GM20431 (cell line): ENCODE data around the gene GPR107.

Source experiments
- in situ Hi-C: fragments of 300-500 bp; cut with MseI, MboI; formaldehyde crosslinking; loops from one replicate; pipeline ENCODE4 v1.15.0; 2020; ENCODE audit warnings: low sequenced_read_pairs; ENCODE audit not compliant: unreplicated experiment

Gene GPR107

GRCh38 chr9:130175355-130175754, 121.6 kb downstream of the GPR107 start:
- in situ Hi-C loops, result no loop called here

DNA sequence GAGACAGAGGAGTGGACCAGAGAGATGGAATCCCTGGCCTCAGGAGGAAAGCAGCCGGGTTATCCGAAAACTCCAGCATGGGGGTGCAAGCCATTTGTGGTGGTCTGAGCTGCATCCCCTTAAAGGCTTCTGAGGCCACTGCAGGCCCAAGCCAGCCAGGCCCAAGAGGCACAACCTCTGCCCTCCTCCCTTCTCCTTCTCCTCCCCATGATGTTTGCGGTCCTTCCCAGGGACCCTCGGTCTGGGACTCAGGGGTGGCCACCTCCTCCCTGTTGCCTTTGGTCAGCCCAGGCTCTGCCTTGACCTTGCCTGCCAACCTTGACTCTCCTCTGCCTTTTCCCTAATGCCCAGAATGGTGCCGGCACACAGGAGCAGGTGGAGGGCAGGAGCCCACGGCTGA, 123.1 kb downstream of the GPR107 start:
- in situ Hi-C loops, result no loop called here

- in situ Hi-C loops, result no loop called here
Measured at GRCh38 chr9:130177898-130178805, 124.4 kb downstream of the GPR107 start.

DNA sequence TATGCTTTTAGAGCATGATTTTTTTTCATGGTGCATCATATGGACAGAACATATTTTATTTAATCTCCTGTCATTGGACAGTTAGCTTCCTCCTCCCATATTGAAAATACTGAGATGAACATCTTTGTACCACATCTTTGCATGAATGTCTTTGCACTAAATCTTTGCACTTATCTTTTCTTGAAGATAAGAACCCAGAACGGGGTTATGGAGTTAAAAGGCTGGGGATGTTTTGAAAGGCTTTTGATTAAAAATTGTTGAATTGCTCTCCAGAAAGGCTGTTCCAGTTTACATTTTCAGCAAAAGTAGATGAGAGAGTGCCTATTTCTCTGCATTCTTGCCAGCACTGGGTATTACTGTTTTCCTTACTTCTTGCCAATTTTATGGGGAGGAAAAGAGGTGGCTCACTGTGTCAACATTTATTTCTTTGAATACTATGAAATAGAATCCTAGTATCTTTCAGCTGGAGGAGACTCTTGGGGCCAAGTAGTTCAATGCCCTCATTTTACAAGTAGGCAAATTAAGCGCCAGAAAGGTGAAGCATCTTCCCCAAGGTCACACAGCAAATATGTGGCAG, 125.7 kb downstream of the GPR107 start:
- in situ Hi-C loops, result no loop called here

DNA sequence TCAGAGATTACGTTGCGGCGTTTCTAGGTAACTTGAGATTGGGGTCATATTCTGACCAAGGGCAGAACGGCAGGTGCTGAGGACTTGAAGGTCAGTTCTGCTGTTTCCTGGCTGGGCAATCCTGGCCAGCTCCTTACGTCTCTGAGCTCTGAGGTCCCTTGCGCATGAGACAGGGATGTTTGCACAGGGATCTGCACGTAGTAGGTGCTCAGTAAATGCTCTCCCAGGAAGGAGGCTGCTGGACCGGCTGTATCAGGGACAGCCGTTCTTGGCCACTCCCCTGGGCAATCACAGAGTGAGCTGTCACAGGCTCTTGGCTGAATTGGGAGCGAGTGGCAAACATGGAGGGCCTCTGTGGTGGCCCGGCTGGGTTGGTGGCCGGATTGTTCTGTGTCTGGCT, 126.8 kb downstream of the GPR107 start:
- in situ Hi-C loops, result no loop called here

DNA sequence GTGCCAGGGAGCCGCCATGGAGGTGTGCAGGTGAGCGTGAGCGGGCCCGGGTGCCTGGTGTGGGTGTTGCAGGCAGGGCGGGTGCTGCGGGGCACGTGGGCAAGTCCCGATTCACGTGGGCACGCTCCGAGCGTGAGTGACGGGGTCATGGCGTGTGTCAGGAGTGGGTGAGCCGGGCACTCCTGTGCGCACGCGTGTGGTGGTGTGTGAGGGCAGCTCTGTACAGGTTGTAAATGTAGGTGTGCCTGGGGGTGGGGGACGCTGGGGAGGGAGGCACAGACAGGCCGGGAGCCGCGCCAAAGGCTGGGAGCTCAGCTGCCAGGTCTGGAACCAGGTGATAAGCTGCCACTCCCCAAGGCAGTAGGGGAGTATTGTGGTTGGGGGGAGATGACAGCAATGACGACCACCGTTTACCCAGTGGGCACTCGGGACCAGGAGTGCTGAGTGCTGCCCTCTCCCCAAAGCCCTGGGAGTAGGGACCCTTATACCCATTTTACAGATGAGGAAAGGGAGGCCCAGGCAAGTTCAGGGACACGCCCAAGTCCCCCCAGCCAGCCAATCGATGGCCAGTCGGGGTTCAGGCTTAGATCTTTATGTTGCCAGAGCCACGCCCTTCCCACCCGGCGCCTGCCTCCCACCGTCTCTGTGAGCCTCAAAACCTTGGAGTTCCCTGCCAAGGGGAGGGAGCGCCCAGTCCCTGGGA, 128.1 kb downstream of the GPR107 start:
- in situ Hi-C loops, result no loop called here

- in situ Hi-C loops, result no loop called here
Measured at GRCh38 chr9:130182381-130182909, 128.7 kb downstream of the GPR107 start.

DNA sequence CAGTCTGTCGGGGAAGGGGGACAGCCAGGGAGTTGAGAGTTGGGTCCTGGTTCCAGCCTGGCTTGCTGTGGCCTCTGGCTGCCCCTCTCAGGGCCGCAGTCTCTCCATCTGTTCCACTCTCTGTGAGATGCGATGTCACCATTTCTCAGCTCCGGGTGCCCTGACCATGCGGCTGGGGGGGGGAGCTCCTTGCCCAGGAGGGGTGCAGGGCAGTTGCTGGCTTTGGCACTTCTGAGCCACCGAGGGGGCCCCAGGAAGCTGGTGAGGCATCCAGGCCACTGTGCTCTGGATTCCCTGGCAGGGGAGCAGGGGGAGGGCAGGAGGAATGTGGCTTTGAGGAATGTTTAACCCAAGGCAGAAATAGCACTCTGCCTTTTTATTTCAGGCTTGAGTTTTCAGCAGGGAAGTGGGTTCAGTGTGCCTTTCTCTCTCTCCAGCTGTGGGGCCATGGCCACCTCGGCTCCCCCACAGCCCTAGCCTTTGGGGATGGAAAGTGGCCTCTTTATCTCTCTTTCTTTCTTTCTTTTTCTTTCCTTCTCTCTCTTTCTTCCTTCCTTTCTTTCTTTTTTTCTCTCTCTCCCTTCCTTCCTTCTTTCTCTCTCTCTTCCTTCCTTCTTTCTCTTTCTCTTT, 129.5 kb downstream of the GPR107 start:
- in situ Hi-C loops, result no loop called here

DNA sequence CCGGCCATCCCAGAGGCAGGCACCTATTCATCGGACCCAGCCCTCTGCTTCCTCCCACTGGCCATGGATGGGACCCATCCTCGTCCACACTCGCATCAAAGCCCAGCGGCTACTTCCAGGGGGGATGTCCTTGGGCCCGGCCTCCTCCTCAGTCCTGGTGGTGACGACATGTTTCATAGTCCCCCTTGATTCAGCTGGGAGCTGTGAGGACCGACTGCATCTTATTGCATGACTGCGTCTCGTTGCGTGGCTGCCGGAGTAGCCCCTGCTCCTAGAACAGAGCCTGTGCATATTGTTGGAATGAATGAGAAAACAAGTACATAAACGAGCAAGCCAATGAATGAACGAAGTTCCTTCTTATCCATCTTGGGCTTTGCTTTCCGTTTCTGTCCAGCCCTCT, 131.3 kb downstream of the GPR107 start:
- in situ Hi-C loops, result no loop called here

DNA sequence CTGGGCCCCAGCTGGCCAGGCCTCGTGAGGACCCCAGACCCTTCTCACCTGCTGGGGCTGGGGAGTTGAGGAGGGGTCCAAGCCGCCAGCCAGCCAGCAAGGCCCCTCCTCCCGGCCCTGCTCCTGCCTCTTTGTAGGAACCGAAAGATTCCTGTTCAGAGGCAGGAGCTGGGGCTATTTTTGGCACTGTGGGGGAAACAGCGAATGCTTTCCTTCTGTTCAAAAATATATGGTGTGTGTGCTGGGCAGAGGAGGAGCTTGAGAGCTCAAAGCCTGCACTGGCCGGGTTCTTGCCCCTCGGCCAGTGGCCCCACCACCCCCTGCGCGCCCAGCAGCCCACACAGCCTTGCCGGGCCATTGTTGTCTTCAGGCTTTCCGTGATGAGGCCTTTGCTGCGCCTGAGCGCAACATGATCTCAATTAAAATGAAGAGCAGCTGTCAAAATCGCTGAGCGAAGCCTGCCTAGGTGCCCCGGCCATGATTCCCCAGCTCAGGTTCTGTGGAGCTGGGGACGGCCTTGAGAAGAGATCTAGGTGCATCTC, 131.9 kb downstream of the GPR107 start:
- in situ Hi-C loops, result no loop called here

- in situ Hi-C loops, result no loop called here
Measured at GRCh38 chr9:130186051-130186450, 132.3 kb downstream of the GPR107 start.

- in situ Hi-C loops, result no loop called here
Measured at GRCh38 chr9:130186839-130187522, 133.3 kb downstream of the GPR107 start.

- in situ Hi-C loops, result no loop called here
Measured at GRCh38 chr9:130187523-130187846, 133.8 kb downstream of the GPR107 start.

- in situ Hi-C loops, result no loop called here
Measured at GRCh38 chr9:130188860-130189481, 135.3 kb downstream of the GPR107 start.
